SH-SY5Y (cell line): Measurements from ENCODE around the gene OSGIN1.

Experiments used
- GATA2 ChIP-seq: IDR thresholded peaks from 2 replicates; pipeline ENCODE4 v1.6.1; 2011; ENCODE audit warnings: mild to moderate bottlenecking, low read depth, low read length
- GATA3 ChIP-seq: IDR thresholded peaks from 2 replicates; pipeline ENCODE4 v1.6.1; 2011; ENCODE audit warnings: low read depth, mild to moderate bottlenecking, low read length, moderate library complexity

DNA sequence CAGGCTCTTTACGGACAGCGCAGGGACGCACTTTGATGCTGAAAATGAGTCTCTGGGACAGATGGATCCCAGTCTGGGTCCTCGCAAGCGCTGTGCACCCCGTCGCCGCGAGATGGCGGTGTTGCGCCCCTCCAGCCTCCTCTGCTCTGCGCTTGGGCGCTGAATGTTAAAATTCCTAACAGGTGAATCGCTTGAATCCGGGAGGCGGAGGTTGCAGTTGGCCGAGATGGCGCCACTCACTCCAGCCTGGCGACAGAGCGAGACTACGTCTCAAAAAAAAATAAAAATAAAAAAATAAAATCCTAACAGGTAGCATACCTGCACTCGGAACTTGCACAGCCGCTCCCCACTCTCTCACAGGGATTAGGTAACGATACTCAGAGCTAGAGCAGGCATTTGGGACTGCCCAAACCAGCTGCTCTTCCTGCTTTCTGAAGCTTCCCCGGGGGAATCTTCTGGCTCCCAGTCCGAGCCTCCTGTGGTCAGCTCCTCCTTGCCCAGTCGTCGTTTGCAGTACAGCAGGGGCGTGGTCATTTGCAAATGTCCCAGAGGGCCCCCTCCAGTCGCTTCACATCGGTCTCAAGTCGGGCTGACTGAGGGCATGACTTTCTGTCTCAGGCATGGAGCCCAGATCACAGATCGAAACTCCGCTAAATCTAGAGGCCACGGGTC, 26.2 kb upstream of the OSGIN1 start:
- no peak for TF ChIP-seq GATA3
- TF ChIP-seq GATA2 = no peak
